IPS-18c (cell line): ENCODE results near the gene TRIM41.
"Not testable (repeated sequence)": the region's sequence is repeated elsewhere in the genome, so short reads cannot be mapped to it uniquely, and the experiment has no call there.

Experiments used
- H3K4me3 ChIP-seq: 2 replicates; pipeline ENCODE4 v1.7.0; 2013; ENCODE audit warnings: low read depth, mild to moderate bottlenecking, low read length, moderate library complexity; ENCODE audit not compliant: insufficient read depth
- H3K9me3 ChIP-seq: one replicate; pipeline ENCODE4 v1.6.1; 2013; ENCODE audit warnings: mild to moderate bottlenecking, low read length, moderate library complexity; ENCODE audit not compliant: control insufficient read depth, insufficient read depth

Gene TRIM41

DNA sequence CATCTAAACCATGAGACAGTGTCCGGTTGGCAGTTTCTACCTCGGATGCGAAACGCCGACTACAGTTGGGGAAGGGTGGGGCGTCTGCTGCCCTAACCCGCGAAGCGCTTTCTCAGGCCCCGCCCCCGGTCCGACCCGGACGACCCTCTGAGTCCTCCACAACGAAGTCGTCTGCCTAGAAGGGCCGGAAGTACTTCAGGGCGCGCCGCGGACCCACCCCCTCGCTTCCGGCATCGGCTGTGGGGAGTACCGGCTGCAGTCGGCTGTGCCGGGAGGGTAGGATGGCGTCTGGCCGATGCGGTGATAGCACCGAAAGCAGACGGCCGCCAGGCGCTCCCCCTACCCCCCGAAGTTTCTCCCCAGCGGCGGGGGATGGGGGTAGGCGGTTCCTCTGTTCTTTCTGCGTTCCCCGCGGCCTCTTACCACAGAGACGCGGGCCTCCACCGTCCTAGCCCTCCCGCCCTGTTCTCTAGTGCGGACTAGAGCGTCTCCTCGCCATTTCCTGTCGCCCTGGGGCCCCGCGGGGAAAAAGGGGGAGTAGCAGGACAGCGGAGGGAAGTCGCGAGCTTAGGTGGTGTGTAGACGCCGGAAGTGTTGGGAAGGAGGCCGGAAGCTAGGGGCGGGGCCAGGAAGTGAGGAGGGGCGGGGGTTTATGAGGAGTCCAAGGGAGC lies at the start of gene TRIM41:
Gene TRIM41 (plus strand): TSS at position 224 of the 671 bp plus-strand sequence. CDS start 719 bp downstream, outside the sequence.
- no peaks in the 10 kb centered on the region for H3K9me3 ChIP-seq
- H3K4me3 ChIP-seq: peak within 1 kb of the TSS; percentile 96

DNA sequence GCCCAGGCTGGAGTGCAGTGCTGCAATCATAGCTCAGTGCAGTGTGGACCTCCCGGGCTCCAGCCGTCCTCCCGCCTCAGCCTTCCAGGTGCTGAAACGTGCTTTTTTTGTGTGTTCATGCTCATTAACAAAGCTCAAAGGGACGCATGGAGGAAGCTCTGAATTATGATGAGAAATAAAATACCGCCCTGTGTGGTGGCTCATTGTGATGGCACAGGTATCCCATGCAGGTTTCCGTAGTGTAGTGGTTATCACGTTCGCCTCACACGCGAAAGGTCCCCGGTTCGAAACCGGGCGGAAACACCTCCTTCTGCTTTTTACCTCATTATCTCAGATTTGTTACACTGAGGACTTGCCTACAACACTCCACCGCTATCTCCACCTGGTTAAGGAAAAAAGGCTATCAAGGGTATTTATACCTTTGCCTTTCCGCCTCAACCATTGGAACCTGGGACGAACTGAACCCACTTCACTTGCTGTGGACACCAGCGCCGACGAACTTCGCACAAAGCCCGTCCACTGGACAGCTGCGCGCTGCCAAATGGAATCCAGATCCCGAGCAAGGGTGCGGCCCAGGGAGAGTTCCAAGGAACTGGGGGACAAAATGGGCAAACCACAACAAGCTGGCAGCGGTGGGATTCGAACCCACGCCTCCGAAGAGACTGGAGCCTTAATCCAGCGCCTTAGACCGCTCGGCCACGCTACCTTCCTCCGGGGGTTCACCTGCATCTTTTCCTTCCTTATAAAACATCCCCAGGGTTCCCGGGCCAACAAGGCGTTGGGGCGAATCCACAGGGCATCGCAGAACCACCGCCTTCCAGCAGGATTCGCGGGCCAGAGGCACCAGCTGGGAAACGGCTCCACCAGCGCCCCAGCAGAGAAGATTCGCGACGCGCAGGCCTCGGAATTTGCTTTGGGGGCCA lies 49.4 kb upstream of the TRIM41 start:
- H3K4me3 ChIP-seq: peak overlapping the region; percentile 76
- peaks cover 2% of the 10 kb centered on the region for H3K9me3 ChIP-seq

DNA sequence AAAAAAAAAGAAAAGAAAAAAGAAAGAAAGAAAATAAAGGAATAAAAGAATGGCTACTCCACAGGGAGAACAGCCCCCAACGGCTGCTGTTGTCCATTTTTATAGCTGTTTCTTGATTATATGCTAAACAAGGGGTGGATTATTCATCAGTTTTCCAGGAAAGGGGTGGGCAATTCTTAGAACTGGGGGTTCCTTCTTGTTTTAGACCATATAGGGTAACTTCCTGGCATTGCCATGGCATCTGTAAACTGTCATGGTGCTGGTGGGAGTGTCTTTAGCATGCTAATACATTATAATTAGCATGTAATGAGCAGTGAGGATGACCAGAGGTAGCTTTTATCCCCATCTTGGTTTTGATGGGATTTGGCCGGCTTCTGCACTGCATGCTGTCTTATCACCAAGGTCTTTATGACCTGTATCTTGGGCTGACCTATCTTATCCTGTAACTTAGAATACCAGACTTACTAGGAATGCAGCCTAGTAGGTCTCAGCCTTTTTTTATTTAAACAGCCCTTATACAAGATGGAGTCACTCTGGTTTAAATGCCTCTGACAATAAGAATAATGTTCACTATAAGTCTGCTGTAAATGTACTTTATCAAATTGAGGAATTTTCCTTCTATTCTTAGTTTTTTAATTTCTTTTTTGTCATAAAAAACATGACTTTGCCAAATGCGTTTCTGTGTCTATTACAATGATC lies 46.7 kb upstream of the TRIM41 start:
- Histone ChIP-seq H3K4me3 (no peak overlapping the region), H3K9me3 (peaks cover 2% of the 10 kb centered on the region)

DNA sequence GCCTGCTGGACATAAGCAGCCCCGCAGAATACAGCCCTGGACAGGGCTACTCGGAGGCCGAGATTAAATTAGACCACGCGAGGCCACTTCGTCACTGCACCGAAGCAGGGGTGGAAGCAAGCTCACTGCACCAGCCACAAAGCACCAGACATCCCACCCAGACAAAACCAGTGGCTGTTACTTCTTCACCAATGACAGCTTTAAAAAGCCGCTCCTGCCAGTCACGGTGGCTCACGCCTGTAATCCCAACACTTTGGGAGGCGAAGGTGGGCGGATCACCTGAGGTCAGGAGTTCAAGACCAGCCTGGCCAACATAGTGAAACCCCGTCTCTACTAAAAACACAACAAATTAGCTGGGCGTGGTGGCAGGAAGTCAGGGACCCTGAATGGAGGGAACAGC lies 45.5 kb upstream of the TRIM41 start:
- H3K9me3 ChIP-seq, H3K4me3 ChIP-seq: not testable (repeated sequence)

DNA sequence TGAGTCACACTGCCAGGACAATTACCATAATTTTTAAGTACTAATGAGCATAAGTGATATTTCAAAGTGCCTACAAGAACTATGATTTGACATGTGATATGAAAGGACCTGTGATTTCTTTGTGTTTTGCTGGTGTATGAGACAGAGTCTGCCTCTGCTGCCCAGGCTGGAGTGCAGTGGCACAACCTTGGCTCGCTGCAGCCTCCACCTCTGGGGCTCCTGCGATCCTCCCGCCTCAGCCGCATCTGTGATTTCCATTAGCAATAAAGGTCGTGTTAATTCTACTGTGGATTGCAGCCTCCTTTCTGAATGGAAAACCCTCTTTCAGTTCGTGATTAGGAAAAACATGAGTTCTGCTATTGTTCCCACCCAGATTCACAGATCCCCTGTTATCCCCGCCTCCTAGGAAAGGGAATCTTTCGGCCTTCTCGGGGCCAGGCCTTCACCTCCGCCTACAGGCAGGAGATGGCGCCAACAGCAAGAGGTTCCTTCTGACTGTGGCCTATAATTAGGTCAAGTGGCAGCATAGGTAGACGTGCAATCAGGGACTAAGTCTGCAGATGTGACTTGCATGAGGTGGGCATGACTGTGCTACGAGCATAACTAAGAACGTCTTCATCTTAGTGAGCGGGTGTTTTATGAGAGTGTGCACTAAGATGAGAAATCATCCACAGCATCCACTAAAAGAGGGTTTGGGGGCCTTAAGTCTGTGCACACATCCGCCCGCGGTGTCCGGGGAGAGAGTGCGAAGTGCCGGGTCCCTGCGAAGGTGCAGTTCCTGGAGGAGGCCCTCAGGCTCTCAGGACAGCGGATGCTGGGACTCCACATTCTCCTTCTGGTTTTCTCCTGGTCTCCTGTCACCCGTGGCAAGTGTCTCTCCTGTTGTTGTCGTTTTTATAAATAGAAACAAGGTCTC lies 41.2 kb upstream of the TRIM41 start:
- no peak overlapping the region for H3K4me3 ChIP-seq

DNA sequence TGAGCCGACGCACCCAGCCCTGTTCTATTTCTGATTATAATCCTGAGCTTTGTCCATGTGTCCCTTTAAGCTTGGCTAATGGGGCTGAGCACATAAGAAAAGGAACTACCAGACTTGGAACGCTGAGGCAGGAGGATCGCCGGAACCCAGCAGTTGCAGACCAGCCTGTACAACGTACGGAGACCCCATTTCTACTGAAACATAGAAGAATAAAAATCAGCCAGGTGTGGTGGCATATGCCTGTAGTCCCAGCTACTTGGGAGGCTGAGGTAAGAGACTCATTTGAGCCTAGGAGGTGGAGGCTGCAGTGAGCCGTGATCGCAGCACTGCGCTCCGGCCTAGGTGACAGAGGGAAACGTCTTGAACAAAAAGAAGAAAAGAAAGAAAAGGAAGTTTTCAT lies 40.4 kb upstream of the TRIM41 start:
- H3K4me3 ChIP-seq: no peak overlapping the region
- H3K9me3 ChIP-seq: no peaks in the 10 kb centered on the region

More for the DNA sequence above, 41.2 kb upstream of the TRIM41 start:
- no peaks in the 10 kb centered on the region for H3K9me3 ChIP-seq

DNA sequence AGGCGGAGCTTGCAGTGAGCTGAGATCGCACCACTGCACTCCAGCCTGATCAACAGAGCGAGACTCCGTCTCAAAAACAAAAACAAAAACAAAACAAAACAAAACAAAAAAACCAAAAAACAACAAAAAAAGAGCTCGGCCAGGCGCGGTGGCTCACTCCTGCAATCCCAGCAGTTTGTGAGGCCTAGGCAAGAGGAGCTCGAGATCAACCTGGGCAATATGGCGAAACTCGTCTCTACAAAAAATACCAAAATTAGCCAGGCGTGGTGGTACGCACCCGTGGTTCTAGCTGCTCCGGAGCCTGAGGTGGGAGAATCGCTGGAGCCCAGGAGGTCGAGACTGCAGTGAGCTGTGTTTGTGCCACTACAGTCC lies 38.2 kb upstream of the TRIM41 start:
- Histone ChIP-seq H3K9me3 (no peaks in the 10 kb centered on the region), H3K4me3 (no peak overlapping the region)

DNA sequence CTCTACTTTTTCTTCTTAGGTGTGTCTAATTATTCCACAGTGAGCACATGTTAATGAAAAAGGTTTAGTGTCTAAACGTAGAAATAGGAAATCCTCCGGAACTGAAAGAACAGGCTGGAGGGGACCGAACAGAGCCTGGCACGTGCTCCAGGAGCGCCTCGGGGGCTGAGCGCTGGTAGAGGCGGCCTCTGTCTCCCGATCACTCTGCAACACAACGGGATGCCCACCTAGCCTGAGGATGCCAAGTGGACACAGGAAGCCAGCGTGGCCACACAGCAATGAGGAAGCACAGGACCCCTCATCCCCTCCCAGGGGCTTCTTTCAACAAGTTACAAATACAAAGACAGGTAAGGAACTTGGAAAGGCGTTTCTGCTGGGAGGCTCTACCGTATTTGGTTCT lies 37.5 kb upstream of the TRIM41 start:
- Histone ChIP-seq H3K4me3 (no peak overlapping the region), H3K9me3 (no peaks in the 10 kb centered on the region)

DNA sequence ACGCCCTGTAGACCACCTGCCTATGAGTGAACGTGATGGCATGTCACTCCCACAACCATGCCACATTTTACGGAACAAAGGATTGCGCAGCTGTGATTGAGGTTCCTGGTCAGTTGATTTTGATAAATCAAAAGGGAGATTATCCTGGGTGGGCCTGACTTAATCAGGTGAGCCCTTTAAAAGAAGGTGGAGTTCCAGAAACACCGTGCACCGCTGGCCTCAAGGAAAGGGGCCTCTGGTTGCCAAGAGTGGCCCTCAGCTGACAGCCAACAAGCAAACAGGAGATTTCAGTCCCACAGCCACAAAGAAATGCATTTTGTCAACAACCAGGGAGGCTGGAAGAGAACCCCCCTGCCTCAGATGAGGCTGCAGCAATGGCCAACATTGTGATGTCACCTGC lies 37.1 kb upstream of the TRIM41 start:
- Histone ChIP-seq H3K4me3 (no peak overlapping the region), H3K9me3 (no peaks in the 10 kb centered on the region)

DNA sequence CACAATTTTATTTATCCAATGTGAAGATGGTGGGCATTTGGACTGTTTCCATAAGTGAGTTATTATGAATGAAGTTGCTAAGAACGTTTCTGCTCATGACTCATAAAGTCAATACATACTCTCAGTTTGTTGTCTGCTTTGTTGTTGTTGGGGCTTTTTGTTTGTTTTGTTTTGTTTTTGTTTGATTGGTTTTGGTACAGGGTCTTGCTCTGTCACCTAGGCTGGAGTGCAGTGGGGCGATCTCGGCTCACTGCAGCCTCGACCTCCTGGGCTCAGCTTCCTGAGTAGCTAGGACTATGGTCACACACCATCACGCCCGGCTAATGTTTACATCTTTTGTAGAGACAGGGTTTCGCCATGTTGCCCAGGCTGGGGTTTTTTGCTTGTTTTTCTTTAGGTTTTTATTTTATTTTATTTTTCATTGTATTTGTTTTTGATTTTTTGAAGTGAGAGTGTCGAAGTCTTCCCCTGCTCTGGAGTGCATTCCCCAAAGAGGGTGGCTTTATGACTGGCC lies 36.0 kb upstream of the TRIM41 start:
- Histone ChIP-seq H3K4me3 (peak overlapping the region; percentile 65), H3K9me3 (no peaks in the 10 kb centered on the region)

DNA sequence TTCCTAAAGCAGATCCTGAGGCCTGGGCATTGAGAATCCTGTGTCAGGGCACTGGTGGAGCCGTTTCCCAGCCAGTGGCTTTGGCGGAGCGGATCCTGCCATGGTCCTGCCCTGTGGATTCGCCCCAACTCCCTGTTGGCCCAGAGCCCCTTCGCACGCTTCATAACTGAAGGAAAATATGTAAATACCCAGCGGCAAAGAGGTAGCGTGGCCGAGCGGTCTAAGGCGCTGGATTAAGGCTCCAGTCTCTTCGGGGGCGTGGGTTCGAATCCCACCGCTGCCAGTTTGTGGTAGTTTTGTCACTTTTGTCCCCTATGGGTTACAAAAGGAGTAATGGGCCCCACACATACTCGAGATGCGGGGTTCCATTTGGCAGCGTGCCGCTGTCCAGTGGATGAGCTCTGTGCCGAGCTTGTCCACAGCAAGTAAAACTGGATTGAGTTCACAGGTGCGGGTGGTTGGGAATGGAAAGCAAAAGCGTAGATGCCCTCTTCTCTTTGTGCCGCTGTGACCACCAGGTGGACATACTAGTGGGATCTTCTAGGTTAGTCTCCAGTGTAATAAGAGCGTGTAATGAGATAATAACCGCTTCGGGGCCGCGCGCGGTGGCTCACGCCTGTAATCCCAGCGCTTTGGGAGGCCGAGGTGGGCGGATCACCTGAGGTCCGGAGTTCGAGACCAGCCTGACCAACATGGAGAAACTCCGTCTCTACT lies 35.4 kb upstream of the TRIM41 start:
- no peaks in the 10 kb centered on the region for H3K9me3 ChIP-seq
- H3K4me3 ChIP-seq: peak overlapping the region; percentile 65

DNA sequence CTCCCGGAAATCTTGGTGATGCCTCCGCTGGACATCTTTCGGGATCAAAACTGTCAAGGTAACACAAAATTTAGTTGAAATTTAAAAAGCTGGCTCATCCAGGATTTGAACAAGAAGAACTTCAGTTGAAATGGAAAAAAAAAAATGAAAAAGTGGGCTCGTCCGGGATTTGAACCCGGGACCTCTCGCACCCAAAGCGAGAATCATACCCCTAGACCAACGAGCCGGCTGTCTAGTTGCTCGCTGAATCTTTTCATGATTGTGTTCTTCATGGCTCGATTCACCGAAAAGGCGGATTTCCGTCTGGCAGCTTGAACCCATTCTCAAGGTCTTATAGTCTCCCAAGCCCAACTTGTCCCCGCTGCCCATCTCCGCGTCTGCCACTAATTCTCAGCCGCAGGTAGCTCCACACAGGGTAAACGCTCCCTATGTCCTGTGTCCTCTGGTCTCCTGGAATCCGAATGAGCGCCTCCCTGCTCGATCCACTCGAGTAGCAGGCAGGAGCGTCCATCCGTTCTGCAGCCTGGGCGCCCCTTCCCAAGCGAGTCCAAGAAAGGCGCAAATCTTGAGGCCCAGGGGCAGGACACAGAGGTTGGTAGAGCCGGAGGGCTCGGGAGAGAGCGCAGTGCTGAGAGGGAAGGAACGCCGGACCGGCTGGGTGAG lies 34.2 kb upstream of the TRIM41 start:
- H3K4me3 ChIP-seq: peak overlapping the region; percentile 65
- no peaks in the 10 kb centered on the region for H3K9me3 ChIP-seq

DNA sequence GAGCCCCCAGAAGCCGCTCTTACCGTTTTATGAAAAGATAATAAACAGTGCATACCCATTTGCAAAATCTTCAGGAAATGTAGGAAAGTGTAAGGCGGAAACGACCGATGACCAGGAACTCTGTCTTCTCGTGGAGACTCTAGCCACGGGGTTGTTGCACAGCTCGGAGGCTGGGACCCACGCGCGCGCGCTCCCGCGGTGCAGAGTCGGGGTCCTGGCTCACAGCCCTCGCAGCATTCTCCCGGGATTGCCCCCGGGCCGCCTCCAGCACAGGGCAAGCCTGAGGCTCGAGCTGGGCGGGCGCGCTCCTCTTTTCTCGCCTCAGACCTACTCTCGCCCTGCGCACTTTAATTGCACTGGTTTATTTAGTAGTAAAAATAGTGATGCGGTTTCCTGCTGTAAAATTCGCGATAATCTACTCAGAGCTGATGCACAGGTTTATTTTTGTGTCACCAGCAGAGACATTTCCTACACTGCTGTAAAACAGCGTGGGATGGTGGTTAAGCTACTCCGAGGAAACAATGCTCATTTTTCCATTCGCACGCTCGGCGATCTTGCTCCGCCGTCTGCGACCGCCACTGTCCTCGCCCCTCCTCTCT lies 33.6 kb upstream of the TRIM41 start:
- Histone ChIP-seq H3K9me3 (no peaks in the 10 kb centered on the region), H3K4me3 (peak overlapping the region; percentile 65)

DNA sequence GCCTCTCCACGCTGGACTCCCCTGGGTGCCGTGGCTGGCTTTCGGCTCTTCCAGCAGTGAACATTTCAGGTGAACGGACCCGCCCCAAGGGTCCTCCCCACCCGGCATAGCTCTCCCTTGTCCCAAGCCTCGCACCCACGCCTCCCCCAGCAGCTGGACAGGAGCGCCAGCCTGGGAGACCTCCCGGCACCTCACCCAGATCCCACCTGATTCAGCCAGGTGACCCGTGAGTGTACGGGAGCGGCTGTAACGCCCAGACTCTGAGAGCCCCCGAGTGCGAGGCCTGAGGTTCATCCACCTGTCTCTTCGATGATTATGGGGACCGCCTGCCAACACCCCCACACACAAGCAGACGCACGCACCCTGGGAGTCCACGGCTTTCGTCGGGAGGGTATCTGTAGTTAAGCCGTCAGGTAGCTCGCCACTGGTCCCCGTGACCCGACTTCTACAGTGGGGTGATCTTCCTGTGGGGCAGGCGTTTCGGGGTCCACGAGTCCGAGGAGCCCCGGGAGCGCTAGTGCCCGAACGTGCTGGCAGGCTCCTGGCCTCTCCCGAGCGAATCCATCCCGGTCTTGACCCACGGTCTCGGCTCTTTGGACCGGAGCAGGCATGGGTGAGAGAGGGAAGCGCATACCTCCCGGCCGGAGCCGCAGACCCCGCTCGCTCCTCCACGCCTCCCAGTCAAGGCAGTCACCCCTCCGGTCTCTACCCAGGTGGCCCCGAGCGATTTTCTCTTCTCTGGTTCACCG lies 32.9 kb upstream of the TRIM41 start:
- H3K4me3 ChIP-seq: peak overlapping the region; percentile 65

More for the DNA sequence above, 32.9 kb upstream of the TRIM41 start:
- H3K9me3 ChIP-seq: no peaks in the 10 kb centered on the region
